Epithelial cell of alveolus of lung (primary cell): Measurements from ENCODE around the gene ALG3. TPM values are rescaled to one million over a fixed set of nuclear protein-coding genes. Genes with fewer than 3 reads are reported as not detected.

Experiments
- total RNA-seq: library from RNA; depleted of rRNA; stranded (reverse); fragments of >200 nt; gene quantifications from 2 replicates; pipeline ENCODE4 v1.2.1, GENCODE V29; 2015

ALG3 gene
- 66.1 and 94.1 TPM in 2 replicates for total RNA-seq

GRCh38 chr3:184248454-184249411, at the start of gene ALG3:
ALG3 (minus strand) TSS chr3:184248962; CDS start chr3:184248940, 22 bp downstream.

DNA sequence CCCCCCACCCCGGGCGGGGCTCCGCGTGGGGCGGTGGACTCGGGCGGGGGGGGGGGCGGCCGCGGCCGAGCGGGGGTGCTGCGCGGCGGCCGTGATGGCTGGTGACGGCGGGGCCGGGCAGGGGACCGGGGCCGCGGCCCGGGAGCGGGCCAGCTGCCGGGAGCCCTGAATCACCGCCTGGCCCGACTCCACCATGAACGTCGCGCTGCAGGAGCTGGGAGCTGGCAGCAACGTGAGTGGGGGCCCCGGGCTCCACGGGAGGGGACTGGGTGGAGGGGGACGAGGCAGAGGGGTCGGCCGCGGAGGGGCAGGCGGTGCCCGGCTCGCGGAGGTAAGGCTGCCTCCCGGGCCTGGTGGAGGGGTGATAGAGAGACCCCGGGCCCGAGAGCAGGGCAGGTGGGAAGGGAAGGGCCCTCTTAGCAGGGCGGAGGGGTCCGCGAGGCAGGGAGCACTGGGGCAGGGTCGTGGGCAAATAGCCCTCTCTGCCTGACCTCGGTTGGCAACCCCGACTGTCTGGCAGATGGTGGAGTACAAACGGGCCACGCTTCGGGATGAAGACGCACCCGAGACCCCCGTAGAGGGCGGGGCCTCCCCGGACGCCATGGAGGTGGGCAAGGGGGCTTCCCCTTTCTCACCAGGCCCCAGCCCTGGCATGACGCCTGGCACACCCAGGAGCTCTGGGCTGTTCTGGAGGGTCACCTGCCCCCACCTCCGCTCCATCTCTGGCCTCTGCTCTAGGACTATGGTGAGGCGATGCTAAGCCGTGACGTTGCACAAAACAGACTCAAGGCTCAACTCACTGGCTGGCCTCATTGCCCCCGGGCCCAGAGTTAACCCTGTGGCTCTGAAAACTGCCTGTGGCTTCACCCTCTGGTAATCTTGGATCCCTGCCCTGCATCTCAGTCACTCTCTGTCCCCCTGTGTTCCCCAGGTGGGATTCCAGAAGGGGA, 27.5 kb upstream of the ALG3 start, which contains the start of gene ECE2:
Gene ECE2 (plus strand): TSS at position 62 of the 950 bp plus-strand sequence. CDS start 132 bp downstream, at position 194.

DNA sequence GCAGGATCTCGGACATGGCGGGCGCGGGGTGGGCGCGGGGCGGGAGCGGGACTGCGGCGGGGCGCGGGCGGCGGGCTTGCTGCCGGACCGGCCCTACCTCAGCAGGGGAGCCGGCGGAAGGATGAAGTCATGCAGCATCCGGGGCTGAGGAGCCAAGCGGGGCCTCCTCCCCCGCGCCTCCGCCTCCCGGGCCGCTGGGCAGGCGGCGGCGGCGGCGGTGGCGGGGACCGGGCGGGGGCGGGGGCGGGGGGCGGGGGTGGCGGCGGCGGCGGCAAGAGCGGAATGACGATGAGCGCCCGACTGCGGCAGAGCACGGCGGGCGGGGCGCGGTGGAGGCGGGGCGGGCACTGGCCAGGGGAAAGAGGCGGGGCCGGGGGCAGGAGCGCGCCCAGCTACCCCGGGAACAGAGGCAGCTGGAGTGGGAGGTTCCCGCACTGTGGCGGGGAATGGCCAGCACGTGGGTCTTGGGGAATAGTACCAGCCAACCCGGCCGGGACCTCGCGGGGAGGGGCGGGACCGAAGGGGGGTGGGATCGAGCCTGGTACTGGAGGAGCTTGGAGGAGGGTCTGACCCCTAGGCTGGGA, 12.6 kb upstream of the ALG3 start, which contains the start of gene CAMK2N2:
Gene CAMK2N2 (minus strand): TSS at position 284 of the 584 bp plus-strand sequence. CDS start 268 bp downstream, at position 16.

DNA sequence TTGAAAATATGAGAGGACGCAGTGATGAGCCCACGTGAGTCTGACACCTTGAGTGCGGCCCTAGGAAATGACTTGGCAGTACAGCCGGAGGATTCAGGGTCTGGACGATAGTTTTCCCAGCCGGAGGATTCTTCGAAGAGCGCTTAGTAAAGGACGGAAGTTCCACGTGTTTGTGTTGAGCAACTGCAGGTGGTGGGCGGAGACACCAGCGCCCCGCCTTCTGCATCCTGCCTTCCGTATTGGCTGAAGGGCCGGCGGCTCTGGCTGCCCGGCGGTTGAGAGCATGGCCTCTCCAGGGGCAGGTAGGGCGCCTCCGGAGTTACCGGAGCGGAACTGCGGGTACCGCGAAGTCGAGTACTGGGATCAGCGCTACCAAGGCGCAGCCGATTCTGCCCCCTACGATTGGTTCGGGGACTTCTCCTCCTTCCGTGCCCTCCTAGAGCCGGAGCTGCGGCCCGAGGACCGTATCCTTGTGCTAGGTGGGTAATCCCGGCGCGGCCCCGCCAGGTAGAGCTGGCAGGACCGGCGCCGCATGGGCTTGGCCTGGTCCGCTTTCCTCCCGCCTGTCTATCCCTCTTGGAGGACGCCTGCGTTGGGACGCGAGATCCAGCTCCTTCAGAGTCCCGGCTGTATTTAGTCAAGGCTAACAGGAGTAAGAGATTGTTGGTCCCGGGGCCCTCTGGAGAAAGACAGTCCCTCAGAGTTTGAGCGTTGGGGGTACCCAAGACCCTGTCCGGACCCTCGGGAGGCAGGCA, 827 bp upstream of the ALG3 start, which contains the start of gene EEF1AKMT4:
Gene EEF1AKMT4 (plus strand): TSS at position 261 of the 755 bp plus-strand sequence. CDS start 23 bp downstream, at position 284.

GRCh38 chr3:184229394-184230080, 19.2 kb downstream of the ALG3 start, which contains the start of gene VWA5B2:
VWA5B2 (plus strand) TSS chr3:184229585; CDS start chr3:184230529, 944 bp downstream.

Other genes with a start within 250 kb of the ALG3 start
- 6.1 and 9.7 TPM in 2 replicates for gene ABCC5, start 231.1 kb downstream of the ALG3 start, total RNA-seq
- not detected in 2 replicates for gene HTR3D, start 217.2 kb downstream of the ALG3 start, total RNA-seq
- not detected in 2 replicates for gene HTR3C, start 195.9 kb downstream of the ALG3 start, total RNA-seq
- gene HTR3E, start 151.9 kb downstream of the ALG3 start, total RNA-seq = not detected in 2 replicates
- gene EIF2B5, start 113.6 kb downstream of the ALG3 start, total RNA-seq = 30.0 and 30.5 TPM in 2 replicates
- 34.3 and 63.8 TPM in 2 replicates for gene DVL3, start 93.6 kb downstream of the ALG3 start, total RNA-seq
- 351 and 478 TPM in 2 replicates for gene AP2M1, start 74.1 kb downstream of the ALG3 start, total RNA-seq
- gene ABCF3, start 62.8 kb downstream of the ALG3 start, total RNA-seq = 41.2 and 43.2 TPM in 2 replicates
- not detected in 2 replicates for gene VWA5B2, start 19.4 kb downstream of the ALG3 start, total RNA-seq
- 5.7 and 8.1 TPM in 2 replicates for gene EEF1AKMT4, start 710 bp upstream of the ALG3 start, total RNA-seq
- gene CAMK2N2, start 12.6 kb upstream of the ALG3 start, total RNA-seq = 0.39 TPM in 1 of 2 replicates, not detected in the other
- not detected in 2 replicates for gene ECE2, start 27.1 kb upstream of the ALG3 start, total RNA-seq
- gene PSMD2, start 50.3 kb upstream of the ALG3 start, total RNA-seq = 189 and 548 TPM in 2 replicates
- gene EIF4G1, start 65.6 kb upstream of the ALG3 start, total RNA-seq = 242 and 310 TPM in 2 replicates
- gene FAM131A, start 88.6 kb upstream of the ALG3 start, total RNA-seq = 17.3 and 35.3 TPM in 2 replicates
- 1.7 and 6.5 TPM in 2 replicates for gene CLCN2, start 112.6 kb upstream of the ALG3 start, total RNA-seq
- 75.5 and 110 TPM in 2 replicates for gene POLR2H, start 112.7 kb upstream of the ALG3 start, total RNA-seq
- gene THPO, start 129.2 kb upstream of the ALG3 start, total RNA-seq = 0.39 and 0.56 TPM in 2 replicates
- gene CHRD, start 131.1 kb upstream of the ALG3 start, total RNA-seq = 0.52 and 18.3 TPM in 2 replicates